Esophagus squamous epithelium (tissue), 5 donors: Measurements from ENCODE around the gene RCAN2. TPM values are rescaled to one million over a fixed set of nuclear protein-coding genes. Genes with fewer than 3 reads are reported as not detected.

Experiments
- DNase-seq: peaks from one replicate; lab custom pipeline; 2025; lab: John Stamatoyannopoulos, UW
- H3K27ac ChIP-seq, 4 donors: fragments of 200-600 bp; sonication (generic); one replicate each; pipeline ENCODE4 v1.5.1; 2016 to 2019; ENCODE audit warnings: mild to moderate bottlenecking in 1 of 4
- H3K27me3 ChIP-seq, 4 donors: fragments of 200-600 bp; sonication (generic); 1 replicate in 3 of 4; 2 replicates in 1 of 4; pipeline versions ENCODE4 v1.5.1 to v1.6.0; 2017 to 2021; ENCODE audit warnings: antibody characterized with exemption in 1 of 4
- H3K36me3 ChIP-seq, 3 donors: fragments of 200-600 bp; sonication (generic); one replicate each; pipeline ENCODE4 v1.5.1; 2016 to 2019
- H3K4me1 ChIP-seq, 3 donors: fragments of 200-600 bp; sonication (generic); one replicate each; pipeline ENCODE4 v1.5.1; 2017 to 2019
- H3K4me3 ChIP-seq, 4 donors: fragments of 200-600 bp; sonication (generic); 1 replicate in 3 of 4; 2 replicates in 1 of 4; pipeline ENCODE4 v1.5.1; 2016 to 2019; ENCODE audit warnings: mild to moderate bottlenecking in 2 of 4, moderate library complexity in 1 of 4
- H3K9me3 ChIP-seq, 3 donors: fragments of 200-600 bp; sonication (generic); one replicate each; pipeline ENCODE4 v1.5.1; 2016 to 2019
- CTCF ChIP-seq, 6 experiments: fragments of 450-650 bp in 4 of 6; fragments of 200-600 bp in 2 of 6; sonication (generic) in 2 of 6; IDR thresholded peaks; one replicate each; pipeline ENCODE4 v1.5.1; 2016 to 2019; ENCODE audit warnings: antibody characterized with exemption in 6 of 6, mild to moderate bottlenecking in 4 of 6, moderate library complexity in 4 of 6
- POLR2A ChIP-seq, 4 donors: fragments of 450-650 bp; IDR thresholded peaks; one replicate each; pipeline ENCODE4 v1.6.1; 2017; ENCODE audit warnings: antibody characterized with exemption in 4 of 4, mild to moderate bottlenecking in 4 of 4, moderate library complexity in 3 of 4
- whole genome bisulfite sequencing, 2 donors: methylation state at CpG; one replicate each; pipeline ENCODE4 v1.1.5; 2018; 5-methylcytosine and 5-hydroxymethylcytosine counted together
- intact Hi-C: fragments of 100-400 bp; cut with DNase I; formaldehyde crosslinking; loops from one replicate; pipeline ENCODE4 v1.15.0; 2022
- total RNA-seq, 4 donors: library from RNA; depleted of rRNA; stranded (reverse); fragments of >200 nt; gene quantifications; one replicate each; pipeline ENCODE4 v1.1.0, GENCODE V29; 2016
- donor health status: DM: yes; HTN: yes; CAD: no.

The RCAN2 gene
- total RNA-seq, 4 donors from 2014 or later = 1.4 to 12.4 (median 4.0) TPM

GRCh38 chr6:46240866-46241565 is 250.2 kb downstream of the RCAN2 start:
- Histone ChIP-seq H3K36me3 (no peaks in the 10 kb centered on the region), H3K9me3 (no peaks in the 10 kb centered on the region), H3K4me3 (no peak overlapping the region), H3K4me1 (no peaks in the 10 kb centered on the region), H3K27ac (no peak overlapping the region), H3K27me3 (no peaks in the 10 kb centered on the region)
- WGBS, 2 donors = 56 to 68% methylated on average over 5 of the region's 5 CpGs
- no peak for TF ChIP-seq POLR2A (IDR thresholded peaks at IDR 0.05)
- TF ChIP-seq CTCF (IDR thresholded peaks at IDR 0.05) = no peak
- intact Hi-C loops = no loop called here
- DNase-seq = no peak

- no peak for TF ChIP-seq POLR2A (IDR thresholded peaks at IDR 0.05)
- TF ChIP-seq CTCF (IDR thresholded peaks at IDR 0.05) = no peak
- 38 to 77% methylated on average over 1 of the region's 1 CpG for whole genome bisulfite sequencing, 2 donors
- DNase-seq = no peak
- H3K27me3 ChIP-seq = no peaks in the 10 kb centered on the region
- intact Hi-C loops = no loop called here
- no peaks in the 10 kb centered on the region for H3K36me3 ChIP-seq
- H3K9me3 ChIP-seq = no peaks in the 10 kb centered on the region
- H3K4me1 ChIP-seq = no peaks in the 10 kb centered on the region
- no peak overlapping the region for H3K4me3 ChIP-seq
- no peak overlapping the region for H3K27ac ChIP-seq
These were observed 254.5 kb downstream of the RCAN2 start for GRCh38 chr6:46236752-46237151.

- intact Hi-C loops = no loop called here
- H3K9me3 ChIP-seq = no peaks in the 10 kb centered on the region
- no peak overlapping the region for H3K4me3 ChIP-seq
- H3K27ac ChIP-seq = no peak overlapping the region
- H3K27me3 ChIP-seq = no peaks in the 10 kb centered on the region
- 80 to 89% methylated on average over 3 of the region's 3 CpGs for WGBS, 2 donors
- H3K36me3 ChIP-seq = no peaks in the 10 kb centered on the region
- no peaks in the 10 kb centered on the region for H3K4me1 ChIP-seq
- no peak for TF ChIP-seq POLR2A (IDR thresholded peaks at IDR 0.05)
- no peak for TF ChIP-seq CTCF (IDR thresholded peaks at IDR 0.05)
- DNase-seq = no peak
These were observed 256.0 kb downstream of the RCAN2 start for GRCh38 chr6:46235242-46235641.

- Histone ChIP-seq H3K4me3 (no peak overlapping the region), H3K27ac (peak overlapping the region in 1 of 4 donors; percentile 13), H3K9me3 (no peaks in the 10 kb centered on the region), H3K36me3 (no peaks in the 10 kb centered on the region), H3K4me1 (no peaks in the 10 kb centered on the region), H3K27me3 (no peaks in the 10 kb centered on the region)
- TF ChIP-seq CTCF (IDR thresholded peaks at IDR 0.05) (no peak), POLR2A (IDR thresholded peaks at IDR 0.05) (no peak)
- WGBS, 2 donors = 67 to 89% methylated on average over 3 of the region's 3 CpGs
- intact Hi-C loops = no loop called here
- no peak for DNase-seq
These were observed 256.5 kb downstream of the RCAN2 start for GRCh38 chr6:46234700-46235099.

GRCh38 chr6:46234156-46234556 is 257.1 kb downstream of the RCAN2 start:
- Histone ChIP-seq H3K27me3 (no peaks in the 10 kb centered on the region), H3K36me3 (no peaks in the 10 kb centered on the region), H3K4me1 (no peaks in the 10 kb centered on the region), H3K4me3 (no peak overlapping the region), H3K27ac (peak overlapping the region in 1 of 4 donors; percentile 28), H3K9me3 (no peaks in the 10 kb centered on the region)
- intact Hi-C loops = no loop called here
- TF ChIP-seq CTCF (IDR thresholded peaks at IDR 0.05) (no peak), POLR2A (IDR thresholded peaks at IDR 0.05) (no peak)
- 53 to 60% methylated on average over 2 of the region's 2 CpGs for WGBS, 2 donors
- DNase-seq = no peak
